Adipocyte (in vitro differentiated cells): ENCODE results near the gene CES5A.
"Not testable (repeated sequence)": the region's sequence is repeated elsewhere in the genome, so short reads cannot be mapped to it uniquely, and the experiment has no call there.

Experiments used
- DNase-seq: peaks from one replicate; pipeline ENCODE4 v3.0.0-alpha.2; 2015; ENCODE audit warnings: low read depth
- H3K27me3 ChIP-seq: replicated peaks from 2 replicates; pipeline ENCODE4 v1.7.0; 2013; ENCODE audit warnings: mild to moderate bottlenecking, low read length, moderate library complexity; ENCODE audit not compliant: control insufficient read depth, insufficient read depth
- H3K36me3 ChIP-seq: 2 replicates; pipeline ENCODE4 v1.7.0; 2013; ENCODE audit warnings: low read length, mild to moderate bottlenecking, moderate library complexity; ENCODE audit not compliant: control insufficient read depth, insufficient read depth, severe bottlenecking
- H3K4me1 ChIP-seq: 2 replicates; pipeline ENCODE4 v1.7.0; 2013; ENCODE audit warnings: mild to moderate bottlenecking, low read length, moderate library complexity; ENCODE audit not compliant: control insufficient read depth, insufficient read depth
- H3K4me3 ChIP-seq: 2 replicates; pipeline ENCODE4 v1.7.0; 2013; ENCODE audit warnings: mild to moderate bottlenecking, low read length, moderate library complexity
- H3K9ac ChIP-seq: 2 replicates; pipeline ENCODE4 v1.7.0; 2013; ENCODE audit warnings: mild to moderate bottlenecking, low read length, moderate library complexity
- H3K9me3 ChIP-seq: 2 replicates; pipeline ENCODE4 v1.7.0; 2013; ENCODE audit warnings: mild to moderate bottlenecking, low read length, moderate library complexity; ENCODE audit not compliant: control insufficient read depth

Gene CES5A, protein sequence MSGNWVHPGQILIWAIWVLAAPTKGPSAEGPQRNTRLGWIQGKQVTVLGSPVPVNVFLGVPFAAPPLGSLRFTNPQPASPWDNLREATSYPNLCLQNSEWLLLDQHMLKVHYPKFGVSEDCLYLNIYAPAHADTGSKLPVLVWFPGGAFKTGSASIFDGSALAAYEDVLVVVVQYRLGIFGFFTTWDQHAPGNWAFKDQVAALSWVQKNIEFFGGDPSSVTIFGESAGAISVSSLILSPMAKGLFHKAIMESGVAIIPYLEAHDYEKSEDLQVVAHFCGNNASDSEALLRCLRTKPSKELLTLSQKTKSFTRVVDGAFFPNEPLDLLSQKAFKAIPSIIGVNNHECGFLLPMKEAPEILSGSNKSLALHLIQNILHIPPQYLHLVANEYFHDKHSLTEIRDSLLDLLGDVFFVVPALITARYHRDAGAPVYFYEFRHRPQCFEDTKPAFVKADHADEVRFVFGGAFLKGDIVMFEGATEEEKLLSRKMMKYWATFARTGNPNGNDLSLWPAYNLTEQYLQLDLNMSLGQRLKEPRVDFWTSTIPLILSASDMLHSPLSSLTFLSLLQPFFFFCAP

DNA sequence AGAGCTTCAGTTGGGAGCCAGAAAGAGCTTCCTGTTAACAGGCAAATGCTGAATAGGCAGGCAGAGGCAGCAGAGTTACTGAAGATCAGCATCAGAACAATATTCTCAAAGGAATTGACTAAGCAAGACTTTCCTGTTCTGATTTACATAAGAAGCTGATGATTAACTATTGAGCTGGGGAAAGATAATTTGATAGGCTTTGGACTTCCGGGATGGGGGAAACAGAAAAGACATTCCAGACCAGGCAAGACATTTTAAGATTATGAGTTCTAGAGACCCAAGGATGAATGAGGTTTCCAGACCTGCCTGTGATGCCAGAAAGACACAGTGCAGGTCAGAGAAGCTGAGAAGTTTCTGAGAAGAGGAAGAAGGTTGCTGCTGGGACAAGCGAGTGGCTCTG is at the start of gene CES5A:
TSS of gene CES5A (minus strand) at position 101 of the 400 bp plus-strand sequence. CDS start 152 bp downstream, outside the sequence.
- H3K4me1 ChIP-seq = no peaks in the 10 kb centered on the region
- DNase-seq = no peak
- no peaks in the 10 kb centered on the region for H3K36me3 ChIP-seq
- H3K27me3 ChIP-seq = peaks cover 6% of the 10 kb centered on the region
- H3K9ac ChIP-seq = no peak within 1 kb of the TSS
- H3K4me3 ChIP-seq = no peak within 1 kb of the TSS
- H3K9me3 ChIP-seq = no peaks in the 10 kb centered on the region

DNA sequence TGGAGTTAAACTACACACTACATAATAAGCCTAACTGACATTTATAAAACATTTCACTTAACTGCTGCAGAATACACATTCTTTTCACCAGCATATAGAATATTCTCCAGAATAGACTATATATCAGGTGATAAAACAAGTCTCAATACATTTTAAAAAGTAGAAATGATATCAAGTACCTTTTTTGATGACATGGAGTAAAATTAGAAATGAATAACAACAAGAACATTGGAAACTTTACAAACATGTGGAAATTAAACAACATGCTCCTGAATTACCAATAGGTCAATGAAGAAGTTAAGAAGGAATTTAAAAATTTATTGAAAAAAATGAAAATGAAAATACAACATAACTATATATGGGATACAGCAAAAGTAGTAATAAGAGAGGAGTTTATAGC is 47.5 kb upstream of the CES5A start:
- no peak for DNase-seq
- Histone ChIP-seq H3K4me1 (no peaks in the 10 kb centered on the region), H3K9ac (no peak overlapping the region), H3K4me3 (no peak overlapping the region), H3K27me3 (peaks cover 4% of the 10 kb centered on the region), H3K9me3 (peaks cover 7% of the 10 kb centered on the region), H3K36me3 (no peaks in the 10 kb centered on the region)

DNA sequence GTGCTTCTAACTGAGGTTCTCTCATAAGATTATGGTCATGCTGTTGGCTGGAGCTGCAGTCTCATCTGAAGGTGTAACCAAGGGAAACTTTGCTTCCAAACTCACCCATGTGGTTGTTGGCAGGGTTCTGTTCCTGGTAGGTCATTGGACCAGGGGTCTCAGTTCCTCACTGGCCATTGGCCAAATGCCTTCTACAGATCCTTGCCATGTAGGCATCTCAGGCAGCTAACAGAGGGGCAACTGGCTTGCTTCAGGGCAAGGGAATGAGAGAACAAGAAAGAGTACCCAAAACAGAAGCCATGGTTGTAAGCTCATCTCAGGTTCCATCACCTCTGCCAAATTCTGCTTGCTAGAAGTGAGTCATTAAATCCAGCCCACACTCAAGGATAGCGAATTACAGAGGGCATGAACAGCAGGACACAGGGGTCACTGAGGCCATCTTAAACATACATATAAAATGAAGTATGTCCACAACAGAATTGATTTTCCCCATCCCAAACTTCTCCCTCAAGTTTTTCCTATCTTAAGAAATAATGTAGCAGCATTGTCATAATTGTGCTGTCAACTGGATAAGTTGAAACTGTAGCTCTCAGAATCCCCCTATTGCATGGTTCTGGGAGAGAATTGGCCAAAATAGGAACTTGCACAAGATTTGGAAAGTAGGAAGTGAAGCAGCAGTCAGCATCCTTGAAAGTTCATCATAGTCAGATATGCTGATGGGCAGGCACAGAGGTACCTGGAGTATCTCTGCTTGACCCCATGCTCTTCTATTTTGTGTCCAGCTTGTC is 42.4 kb upstream of the CES5A start:
- Histone ChIP-seq H3K9ac (no peak overlapping the region), H3K4me3 (no peak overlapping the region), H3K4me1 (no peaks in the 10 kb centered on the region), H3K9me3 (peaks cover 7% of the 10 kb centered on the region), H3K27me3 (no peaks in the 10 kb centered on the region), H3K36me3 (no peaks in the 10 kb centered on the region)
- DNase-seq = no peak

DNA sequence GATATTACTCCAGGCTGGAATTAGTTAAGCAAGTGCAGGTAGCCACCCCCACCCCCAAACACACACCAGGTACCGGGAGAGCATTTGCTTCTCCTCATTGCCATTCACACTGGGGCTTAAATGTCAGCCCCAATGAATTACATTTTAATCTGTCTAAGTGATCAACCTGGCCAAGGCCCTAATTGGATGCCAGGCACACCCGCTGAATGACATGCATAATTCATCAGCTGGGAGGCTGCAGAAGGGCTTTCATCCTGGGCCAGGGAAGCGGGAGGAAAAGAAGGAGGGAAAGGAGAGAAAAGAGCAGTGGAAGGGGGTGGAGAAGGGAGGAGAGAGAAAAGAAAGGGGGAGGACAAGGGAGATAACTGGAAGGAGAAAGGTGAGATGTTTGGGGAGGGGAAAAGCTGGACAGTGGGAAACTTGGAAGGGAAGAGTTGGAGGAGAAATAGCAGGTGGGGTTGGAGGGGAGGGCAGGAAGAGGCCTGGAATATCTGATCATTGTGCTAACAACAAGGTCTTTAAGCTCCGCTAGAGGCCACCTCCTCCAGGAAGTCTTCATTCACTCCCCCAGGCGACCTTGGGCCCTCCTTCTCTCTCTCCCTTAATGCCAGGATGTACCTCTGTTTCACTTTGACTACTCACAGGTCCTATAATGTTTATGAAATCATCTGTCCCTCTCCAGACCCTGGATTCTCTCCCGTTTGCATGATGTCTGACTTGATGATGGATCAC is 40.1 kb upstream of the CES5A start:
- H3K9me3 ChIP-seq = peaks cover 2% of the 10 kb centered on the region
- peaks cover 12% of the 10 kb centered on the region for H3K27me3 ChIP-seq
- no peak overlapping the region for H3K9ac ChIP-seq
- H3K36me3 ChIP-seq = no peaks in the 10 kb centered on the region
- no peaks in the 10 kb centered on the region for H3K4me1 ChIP-seq
- no peak for DNase-seq
- H3K4me3 ChIP-seq = no peak overlapping the region

DNA sequence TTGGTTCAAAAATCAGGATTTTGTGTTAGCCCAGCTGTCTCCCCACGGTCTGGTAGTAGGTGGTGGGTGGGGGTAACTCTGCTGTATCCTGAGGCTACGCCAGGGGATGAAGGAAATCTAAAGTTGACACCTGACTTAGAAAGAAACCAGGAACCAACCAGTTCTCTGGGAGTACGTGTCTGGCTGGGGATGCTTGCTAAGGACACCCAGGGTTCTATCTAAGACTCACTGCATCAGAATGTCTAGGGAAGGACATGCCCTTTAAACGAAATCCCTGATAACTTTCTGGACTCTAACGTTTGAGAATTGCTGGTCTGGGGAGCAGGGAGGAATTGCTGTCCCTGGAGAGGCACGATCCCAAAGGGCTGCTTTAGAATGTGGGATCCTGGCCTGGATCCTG is 39.2 kb upstream of the CES5A start:
- no peak overlapping the region for H3K9ac ChIP-seq
- DNase-seq = no peak
- H3K36me3 ChIP-seq = no peaks in the 10 kb centered on the region
- no peak overlapping the region for H3K4me3 ChIP-seq
- no peaks in the 10 kb centered on the region for H3K9me3 ChIP-seq
- H3K27me3 ChIP-seq = peaks cover 16% of the 10 kb centered on the region
- no peaks in the 10 kb centered on the region for H3K4me1 ChIP-seq

DNA sequence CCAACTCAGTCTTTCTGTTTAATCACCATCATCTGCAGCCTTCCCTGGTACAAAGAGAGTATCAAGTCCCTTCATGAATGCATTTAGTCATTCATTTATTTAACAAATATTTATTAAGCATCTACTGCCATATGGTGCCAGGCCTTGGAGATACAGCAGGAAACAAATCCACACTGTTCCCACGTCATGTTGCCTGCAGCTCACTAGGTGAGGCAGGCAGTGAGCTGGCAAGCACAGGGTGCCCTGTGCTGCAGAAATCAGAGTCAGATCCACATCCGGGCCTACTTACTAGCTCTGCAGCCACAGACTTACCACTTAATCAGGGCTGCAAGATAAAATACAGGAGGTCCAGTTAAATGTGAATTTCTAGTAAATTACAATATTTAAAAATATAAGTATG is 38.5 kb upstream of the CES5A start:
- Histone ChIP-seq H3K36me3 (no peaks in the 10 kb centered on the region), H3K27me3 (peaks cover 19% of the 10 kb centered on the region), H3K9me3 (no peaks in the 10 kb centered on the region), H3K4me3 (no peak overlapping the region), H3K4me1 (no peaks in the 10 kb centered on the region), H3K9ac (no peak overlapping the region)
- DNase-seq = no peak

DNA sequence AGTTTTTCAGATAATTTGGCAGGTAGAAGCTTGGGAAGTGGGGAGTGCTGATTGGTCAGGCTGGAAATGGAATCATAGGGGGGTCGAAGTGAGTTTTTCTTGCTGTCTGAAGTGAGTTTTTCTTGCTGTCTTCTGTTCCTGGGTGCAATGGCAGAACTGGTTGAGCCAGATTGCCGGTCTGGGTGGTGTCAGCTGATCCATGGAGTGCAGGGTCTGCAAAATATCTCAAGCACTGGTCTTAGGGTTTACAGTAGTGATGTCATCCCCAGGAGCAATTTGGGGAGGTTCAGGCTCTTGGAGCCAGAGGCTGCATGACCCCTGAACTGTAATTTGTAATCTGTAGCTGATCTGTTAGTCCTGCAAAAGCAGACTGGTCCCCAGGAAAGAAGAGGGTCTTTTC is 37.9 kb upstream of the CES5A start:
- H3K4me1 ChIP-seq, H3K4me3 ChIP-seq, DNase-seq, H3K9ac ChIP-seq, H3K36me3 ChIP-seq, H3K9me3 ChIP-seq: not testable (repeated sequence)
- peaks cover 19% of the 10 kb centered on the region for H3K27me3 ChIP-seq

DNA sequence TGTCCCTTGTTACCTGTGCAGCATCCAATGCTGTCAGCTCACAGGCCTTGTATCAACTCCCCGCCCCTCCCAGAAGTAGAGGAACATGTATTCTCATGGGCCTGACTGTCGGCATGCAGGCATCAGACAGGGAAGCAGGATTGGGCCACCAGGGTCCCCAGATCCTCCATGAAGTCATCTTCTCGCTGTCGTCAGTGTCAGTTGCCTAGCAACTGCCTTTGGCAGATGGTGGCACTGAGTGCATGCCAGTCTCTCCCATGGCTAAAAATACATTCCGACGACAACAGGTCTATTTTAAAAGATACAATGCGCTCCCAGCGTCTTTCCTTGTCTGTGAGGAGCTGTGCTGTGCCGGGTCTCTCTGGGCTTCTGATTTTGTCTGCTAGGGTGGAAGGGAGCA is 36.8 kb upstream of the CES5A start:
- Histone ChIP-seq H3K27me3 (peaks cover 19% of the 10 kb centered on the region), H3K4me1 (no peaks in the 10 kb centered on the region), H3K9ac (no peak overlapping the region), H3K9me3 (no peaks in the 10 kb centered on the region), H3K4me3 (no peak overlapping the region), H3K36me3 (no peaks in the 10 kb centered on the region)
- DNase-seq = no peak

DNA sequence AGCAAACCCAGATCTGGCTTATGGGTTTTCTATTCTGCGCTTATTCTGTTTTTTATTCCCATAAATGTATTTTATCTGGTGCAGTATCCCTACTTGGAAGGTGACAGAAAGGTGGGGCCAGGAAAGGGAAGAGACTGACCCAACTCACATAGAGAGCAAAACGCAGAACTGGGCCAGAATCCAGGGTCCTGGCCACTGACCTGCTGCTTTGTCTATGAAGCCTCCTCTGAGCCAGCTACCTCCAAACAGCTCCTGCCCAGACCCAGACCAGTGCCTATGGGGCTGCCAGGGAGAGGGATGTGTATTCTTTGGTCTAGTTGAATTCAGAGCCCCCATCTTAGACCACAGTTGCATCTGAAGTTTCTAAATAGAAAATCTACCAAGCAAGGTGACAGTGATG is 36.4 kb upstream of the CES5A start:
- H3K36me3 ChIP-seq = no peaks in the 10 kb centered on the region
- no peak overlapping the region for H3K4me3 ChIP-seq
- peaks cover 19% of the 10 kb centered on the region for H3K27me3 ChIP-seq
- no peak for DNase-seq
- H3K9me3 ChIP-seq = no peaks in the 10 kb centered on the region
- no peak overlapping the region for H3K9ac ChIP-seq
- no peaks in the 10 kb centered on the region for H3K4me1 ChIP-seq

DNA sequence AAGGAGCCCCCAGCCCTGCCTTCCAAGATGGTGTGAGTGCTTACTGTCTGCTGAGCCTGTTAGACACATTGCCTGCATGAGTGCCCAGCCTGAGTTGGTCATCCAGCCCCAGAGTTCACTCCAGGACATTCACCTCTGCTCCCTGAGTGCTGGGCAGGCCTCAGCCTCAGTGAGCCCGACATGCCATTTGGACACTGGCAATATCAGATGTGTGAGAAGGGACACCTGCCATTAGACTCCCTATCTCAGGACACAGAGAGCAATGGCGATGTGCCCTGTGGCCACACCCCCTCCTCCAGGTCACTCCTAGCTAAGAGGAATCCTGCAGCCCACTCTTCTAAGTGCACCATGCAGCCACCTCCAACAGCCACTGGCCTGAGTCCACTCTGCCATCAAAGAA is 34.7 kb upstream of the CES5A start:
- no peak overlapping the region for H3K9ac ChIP-seq
- DNase-seq = no peak
- H3K4me3 ChIP-seq = no peak overlapping the region
- no peaks in the 10 kb centered on the region for H3K4me1 ChIP-seq
- H3K36me3 ChIP-seq = no peaks in the 10 kb centered on the region
- peaks cover 19% of the 10 kb centered on the region for H3K27me3 ChIP-seq
- H3K9me3 ChIP-seq = peaks cover under 1% of the 10 kb centered on the region

DNA sequence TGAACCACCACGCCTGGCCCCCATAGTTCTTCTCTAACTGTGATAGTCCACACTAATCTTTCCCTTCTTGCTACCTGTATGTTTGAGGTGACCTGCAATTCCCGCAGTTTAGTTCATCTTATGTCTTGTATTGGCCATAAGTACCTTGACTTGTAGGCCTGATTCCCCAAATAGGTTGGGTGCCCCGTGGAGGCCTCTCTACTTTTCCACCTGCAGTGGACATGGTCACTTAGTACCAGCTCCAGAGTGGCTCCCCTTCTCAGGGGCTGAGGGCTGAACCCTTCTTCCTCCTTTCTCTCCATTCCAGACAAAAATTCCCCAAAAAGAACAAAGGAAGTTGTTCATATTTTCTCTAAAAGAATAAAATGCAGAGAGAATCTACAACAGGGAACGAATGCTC is 33.5 kb upstream of the CES5A start:
- no peak for DNase-seq
- H3K9ac ChIP-seq = no peak overlapping the region
- H3K9me3 ChIP-seq = peaks cover 13% of the 10 kb centered on the region
- no peak overlapping the region for H3K4me3 ChIP-seq
- no peaks in the 10 kb centered on the region for H3K36me3 ChIP-seq
- H3K27me3 ChIP-seq = peaks cover 19% of the 10 kb centered on the region
- no peaks in the 10 kb centered on the region for H3K4me1 ChIP-seq
